Sigmoid colon (tissue), 7 donors: ENCODE data around the gene NBAS. TPM values are rescaled to one million over a fixed set of nuclear protein-coding genes. Genes with fewer than 3 reads are reported as not detected.

Source experiments
- DNase-seq: peaks from one replicate; pipeline ENCODE4 v3.0.0-alpha.2; 2019
- H3K27ac ChIP-seq, 4 donors: fragments of 200-600 bp; sonication (generic); one replicate each; pipeline ENCODE4 v1.5.1; 2016 to 2019; ENCODE audit warnings: mild to moderate bottlenecking in 1 of 4
- H3K27me3 ChIP-seq, 3 donors: fragments of 200-600 bp; sonication (generic); one replicate each; pipeline ENCODE4 v1.5.1; 2019; ENCODE audit warnings: mild to moderate bottlenecking in 1 of 3
- H3K36me3 ChIP-seq, 4 donors: fragments of 200-600 bp; sonication (generic); one replicate each; pipeline ENCODE4 v1.5.1; 2016 to 2019
- H3K4me1 ChIP-seq, 4 donors: fragments of 200-600 bp; sonication (generic); one replicate each; pipeline ENCODE4 v1.5.1; 2017 to 2019
- H3K4me3 ChIP-seq, 4 donors: fragments of 200-600 bp; sonication (generic); one replicate each; pipeline ENCODE4 v1.5.1; 2017 to 2019; ENCODE audit warnings: mild to moderate bottlenecking in 2 of 4, moderate library complexity in 1 of 4
- H3K9me3 ChIP-seq, 4 donors: fragments of 200-600 bp in 3 of 4; sonication (generic) in 3 of 4; one replicate each; pipeline versions ENCODE4 v1.5.1 to v1.6.1; 2013 to 2019
- EP300 ChIP-seq, 4 donors: sonication (generic); formaldehyde crosslinking; IDR thresholded peaks; one replicate each; pipeline ENCODE4 v1.6.1; 2017; ENCODE audit warnings: antibody characterized with exemption in 4 of 4
- POLR2A ChIP-seq, 2 donors: fragments of 450-650 bp; IDR thresholded peaks; one replicate each; pipeline ENCODE4 v1.6.1; 2016; ENCODE audit warnings: antibody characterized with exemption in 2 of 2, mild to moderate bottlenecking in 2 of 2, moderate library complexity in 2 of 2
- POLR2AphosphoS5 ChIP-seq, 4 donors: sonication (generic); formaldehyde crosslinking; IDR thresholded peaks; one replicate each; pipeline ENCODE4 v1.6.1; 2017; ENCODE audit warnings: antibody characterized with exemption in 4 of 4
- WGBS, 2 donors: extraction: QIAGEN DNeasy Blood & Tissue Kit; methylation state at CpG; one replicate each; pipeline ENCODE4 v1.1.7; 2013; 5-methylcytosine and 5-hydroxymethylcytosine counted together
- intact Hi-C: fragments of 100-400 bp; cut with DNase I; formaldehyde crosslinking; loops from one replicate; pipeline ENCODE4 v1.15.1; 2023
- polyA plus RNA-seq, 3 donors: library from polyadenylated mRNA; stranded (reverse); fragments of 200-250 nt; gene quantifications; one replicate each; pipeline ENCODE4 v1.2.3, GENCODE V29; 2013
- total RNA-seq, 4 donors: library from RNA; depleted of rRNA; stranded (reverse); fragments of >200 nt; gene quantifications; one replicate each; pipeline ENCODE4 v1.1.0, GENCODE V29; 2016
- TF ChIP-seq, protein P1 (sequence below), 4 experiments: fragments of 450-650 bp in 3 of 4; fragments of 200-600 bp in 1 of 4; IDR thresholded peaks; one replicate each; pipeline ENCODE4 v1.5.1; 2016 to 2019; ENCODE audit warnings: antibody characterized with exemption in 4 of 4, mild to moderate bottlenecking in 3 of 4, moderate library complexity in 2 of 4
- donor health status: healthy with polysubstance abuse.
- donor health status: Bipolar disorder and iron deficiency.
- donor health status: healthy.

NBAS gene
- total and polyA plus RNA-seq, 7 donors = 3.9 to 53.2 (median 41.9) TPM

DNA sequence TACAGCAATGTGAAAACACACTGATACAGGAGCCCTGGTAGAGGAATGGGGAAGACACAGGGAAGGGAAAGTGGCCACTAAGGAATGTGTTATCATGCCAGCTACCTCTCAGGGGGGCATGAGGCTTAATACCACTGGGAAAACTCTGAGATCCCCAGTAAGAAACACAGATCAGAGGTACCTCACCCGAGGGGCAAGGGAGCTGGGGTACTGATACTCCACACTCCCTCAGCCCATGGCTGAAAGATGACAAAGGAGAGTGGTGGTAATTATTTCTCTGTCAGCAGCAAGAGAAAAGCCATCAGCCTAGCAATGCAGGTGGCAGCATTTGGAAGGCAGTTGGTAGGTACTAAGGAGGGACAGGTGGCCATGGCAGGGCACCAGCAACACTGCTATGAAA is 434.8 kb downstream of the NBAS start:
- peaks cover 0 to 22% (median 9%) of the 10 kb centered on the region in 4 donors for H3K4me1 ChIP-seq
- 95% methylated on average over 1 of the region's 1 CpG for WGBS, 2 donors
- DNase-seq = no peak
- H3K36me3 ChIP-seq = no peaks in the 10 kb centered on the region
- intact Hi-C loops = no loop called here
- H3K27ac ChIP-seq = no peak overlapping the region
- H3K27me3 ChIP-seq = no peaks in the 10 kb centered on the region
- TF ChIP-seq POLR2AphosphoS5 (IDR thresholded peaks at IDR 0.05) (no peak), POLR2A (IDR thresholded peaks at IDR 0.05) (no peak), EP300 (IDR thresholded peaks at IDR 0.05) (no peak)
- TF ChIP-seq, protein P1, sequence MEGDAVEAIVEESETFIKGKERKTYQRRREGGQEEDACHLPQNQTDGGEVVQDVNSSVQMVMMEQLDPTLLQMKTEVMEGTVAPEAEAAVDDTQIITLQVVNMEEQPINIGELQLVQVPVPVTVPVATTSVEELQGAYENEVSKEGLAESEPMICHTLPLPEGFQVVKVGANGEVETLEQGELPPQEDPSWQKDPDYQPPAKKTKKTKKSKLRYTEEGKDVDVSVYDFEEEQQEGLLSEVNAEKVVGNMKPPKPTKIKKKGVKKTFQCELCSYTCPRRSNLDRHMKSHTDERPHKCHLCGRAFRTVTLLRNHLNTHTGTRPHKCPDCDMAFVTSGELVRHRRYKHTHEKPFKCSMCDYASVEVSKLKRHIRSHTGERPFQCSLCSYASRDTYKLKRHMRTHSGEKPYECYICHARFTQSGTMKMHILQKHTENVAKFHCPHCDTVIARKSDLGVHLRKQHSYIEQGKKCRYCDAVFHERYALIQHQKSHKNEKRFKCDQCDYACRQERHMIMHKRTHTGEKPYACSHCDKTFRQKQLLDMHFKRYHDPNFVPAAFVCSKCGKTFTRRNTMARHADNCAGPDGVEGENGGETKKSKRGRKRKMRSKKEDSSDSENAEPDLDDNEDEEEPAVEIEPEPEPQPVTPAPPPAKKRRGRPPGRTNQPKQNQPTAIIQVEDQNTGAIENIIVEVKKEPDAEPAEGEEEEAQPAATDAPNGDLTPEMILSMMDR (IDR thresholded peaks at IDR 0.05) = no peak
- no peak overlapping the region for H3K4me3 ChIP-seq
- H3K9me3 ChIP-seq = no peaks in the 10 kb centered on the region

DNA sequence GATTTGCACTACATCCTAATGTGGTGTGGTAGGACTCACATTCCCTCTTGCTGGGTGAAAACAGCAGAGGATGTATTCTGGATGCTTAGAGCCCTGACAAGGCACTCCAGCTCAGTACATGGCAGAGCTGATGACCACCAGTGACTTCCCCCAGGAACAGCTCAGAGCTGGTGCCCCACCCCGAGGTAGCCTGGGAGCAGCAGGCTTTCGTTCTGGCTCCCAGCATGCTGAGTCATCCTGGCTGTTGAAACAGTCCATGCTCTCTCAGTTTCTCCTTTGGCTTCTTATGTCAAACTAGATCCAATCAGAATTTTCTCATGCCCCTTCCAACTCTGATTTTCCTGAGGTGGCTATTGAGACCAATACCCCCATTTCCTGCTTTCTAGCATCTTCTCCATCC is 438.2 kb downstream of the NBAS start:
- TF ChIP-seq, protein P1 (IDR thresholded peaks at IDR 0.05) = no peak
- TF ChIP-seq EP300 (IDR thresholded peaks at IDR 0.05) = no peak
- no peak for TF ChIP-seq POLR2A (IDR thresholded peaks at IDR 0.05)
- TF ChIP-seq POLR2AphosphoS5 (IDR thresholded peaks at IDR 0.05) = no peak
- Histone ChIP-seq H3K27me3 (no peaks in the 10 kb centered on the region), H3K4me3 (no peak overlapping the region), H3K4me1 (peaks cover 0 to 11% (median 8%) of the 10 kb centered on the region in 4 donors), H3K27ac (no peak overlapping the region), H3K36me3 (no peaks in the 10 kb centered on the region), H3K9me3 (no peaks in the 10 kb centered on the region)
- no peak for DNase-seq
- intact Hi-C loops = no loop called here
- 65 to 68% methylated on average over 2 of the region's 2 CpGs for WGBS, 2 donors

GRCh38 chr2:15120631-15121030 is 440.5 kb downstream of the NBAS start:
- intact Hi-C loops = no loop called here
- DNase-seq = no peak

GRCh38 chr2:15119722-15120175 is 441.4 kb downstream of the NBAS start:
- Histone ChIP-seq H3K4me3 (no peak overlapping the region), H3K27ac (no peak overlapping the region), H3K27me3 (no peaks in the 10 kb centered on the region), H3K4me1 (no peaks in the 10 kb centered on the region), H3K9me3 (no peaks in the 10 kb centered on the region), H3K36me3 (no peaks in the 10 kb centered on the region)
- WGBS, 2 donors = 71 to 84% methylated on average over 4 of the region's 4 CpGs
- DNase-seq = no peak
- no peak for TF ChIP-seq POLR2AphosphoS5 (IDR thresholded peaks at IDR 0.05)
- TF ChIP-seq EP300 (IDR thresholded peaks at IDR 0.05) = no peak
- TF ChIP-seq, protein P1 (IDR thresholded peaks at IDR 0.05) = no peak
- no peak for TF ChIP-seq POLR2A (IDR thresholded peaks at IDR 0.05)
- intact Hi-C loops = no loop called here

More at GRCh38 chr2:15120631-15121030, 440.5 kb downstream of the NBAS start:
- no peaks in the 10 kb centered on the region for H3K27me3 ChIP-seq
- WGBS, 2 donors = 36 to 66% methylated on average over 6 of the region's 6 CpGs
- no peaks in the 10 kb centered on the region for H3K4me1 ChIP-seq
- TF ChIP-seq POLR2AphosphoS5 (IDR thresholded peaks at IDR 0.05) (no peak), EP300 (IDR thresholded peaks at IDR 0.05) (no peak), POLR2A (IDR thresholded peaks at IDR 0.05) (no peak)
- TF ChIP-seq, protein P1 (IDR thresholded peaks at IDR 0.05) = no peak
- H3K9me3 ChIP-seq = no peaks in the 10 kb centered on the region
- no peaks in the 10 kb centered on the region for H3K36me3 ChIP-seq
- no peak overlapping the region for H3K4me3 ChIP-seq
- no peak overlapping the region for H3K27ac ChIP-seq
